Endothelial cell (in vitro differentiated cells): Measurements from ENCODE around the gene MED27. TPM values are rescaled to one million over a fixed set of nuclear protein-coding genes. Genes with fewer than 3 reads are reported as not detected.

Experiments
- DNase-seq: peaks from one replicate; pipeline ENCODE4 v3.0.0; 2021; ENCODE audit warnings: low spot score
- H3K27ac Mint-ChIP-seq: one replicate; pipeline ENCODE4 v1.8.0; 2021; ENCODE audit warnings: mixed read lengths, inconsistent platforms; ENCODE audit not compliant: unreplicated experiment
- H3K27me3 Mint-ChIP-seq: one replicate; pipeline ENCODE4 v1.8.0; 2021; ENCODE audit warnings: mild to moderate bottlenecking, moderate library complexity, mixed read lengths, inconsistent platforms; ENCODE audit not compliant: unreplicated experiment
- H3K36me3 Mint-ChIP-seq: one replicate; pipeline ENCODE4 v1.8.0; 2021; ENCODE audit warnings: mild to moderate bottlenecking, low read depth, mixed read lengths, inconsistent platforms; ENCODE audit not compliant: unreplicated experiment
- H3K4me1 Mint-ChIP-seq: one replicate; pipeline ENCODE4 v1.8.0; 2021; ENCODE audit warnings: mild to moderate bottlenecking, mixed read lengths, inconsistent platforms; ENCODE audit not compliant: unreplicated experiment
- H3K4me3 Mint-ChIP-seq: one replicate; pipeline ENCODE4 v1.8.0; 2021; ENCODE audit warnings: mild to moderate bottlenecking, mixed read lengths, inconsistent platforms; ENCODE audit not compliant: unreplicated experiment
- H3K9me3 Mint-ChIP-seq: one replicate; pipeline ENCODE4 v1.8.0; 2021; ENCODE audit warnings: mixed read lengths, inconsistent platforms; ENCODE audit not compliant: unreplicated experiment
- total RNA-seq: library from RNA; stranded (reverse); fragmentation: NEBNext Ultra II Directional; extraction: Animal tissue kit (Norgen Biotek cat#: 25700); gene quantifications from one replicate; pipeline ENCODE4 v1.2.1, GENCODE V29; 2021; ENCODE audit not compliant: unreplicated experiment
- TF ChIP-seq, protein P1 (sequence below): fragments of 200-600 bp; sonication (generic); IDR thresholded peaks from one replicate; pipeline ENCODE4 v1.5.0; 2021; ENCODE audit warnings: antibody characterized with exemption; ENCODE audit not compliant: unreplicated experiment

The MED27 gene
- total RNA-seq, 1 donor from 2014 or later = 24.0 TPM

DNA sequence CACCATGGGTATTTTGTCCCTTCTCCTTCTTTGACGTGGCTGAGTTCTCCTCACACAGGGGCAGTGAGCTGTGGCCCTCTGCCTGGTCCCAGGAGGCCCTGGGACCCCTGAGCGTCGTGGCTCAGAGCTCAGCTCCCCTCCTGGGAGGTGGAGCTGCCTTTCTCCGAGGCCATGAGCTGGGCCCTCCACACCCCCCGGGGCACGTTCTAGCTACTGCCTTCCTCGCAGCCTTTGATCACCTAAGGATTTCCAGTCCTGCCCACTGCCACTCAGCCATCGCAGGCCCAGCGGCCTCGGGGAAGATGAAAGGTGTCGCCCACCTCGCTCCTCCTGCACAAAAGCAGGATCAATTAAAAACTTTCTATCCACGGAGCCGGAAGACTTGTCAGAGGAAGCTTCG is 244.9 kb downstream of the MED27 start:
- no peak overlapping the region for H3K4me3 Mint-ChIP-seq
- TF ChIP-seq, protein P1, sequence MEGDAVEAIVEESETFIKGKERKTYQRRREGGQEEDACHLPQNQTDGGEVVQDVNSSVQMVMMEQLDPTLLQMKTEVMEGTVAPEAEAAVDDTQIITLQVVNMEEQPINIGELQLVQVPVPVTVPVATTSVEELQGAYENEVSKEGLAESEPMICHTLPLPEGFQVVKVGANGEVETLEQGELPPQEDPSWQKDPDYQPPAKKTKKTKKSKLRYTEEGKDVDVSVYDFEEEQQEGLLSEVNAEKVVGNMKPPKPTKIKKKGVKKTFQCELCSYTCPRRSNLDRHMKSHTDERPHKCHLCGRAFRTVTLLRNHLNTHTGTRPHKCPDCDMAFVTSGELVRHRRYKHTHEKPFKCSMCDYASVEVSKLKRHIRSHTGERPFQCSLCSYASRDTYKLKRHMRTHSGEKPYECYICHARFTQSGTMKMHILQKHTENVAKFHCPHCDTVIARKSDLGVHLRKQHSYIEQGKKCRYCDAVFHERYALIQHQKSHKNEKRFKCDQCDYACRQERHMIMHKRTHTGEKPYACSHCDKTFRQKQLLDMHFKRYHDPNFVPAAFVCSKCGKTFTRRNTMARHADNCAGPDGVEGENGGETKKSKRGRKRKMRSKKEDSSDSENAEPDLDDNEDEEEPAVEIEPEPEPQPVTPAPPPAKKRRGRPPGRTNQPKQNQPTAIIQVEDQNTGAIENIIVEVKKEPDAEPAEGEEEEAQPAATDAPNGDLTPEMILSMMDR = no peak
- no peak overlapping the region for H3K27ac Mint-ChIP-seq
- H3K9me3 Mint-ChIP-seq = no peaks in the 10 kb centered on the region
- H3K36me3 Mint-ChIP-seq = no peaks in the 10 kb centered on the region
- DNase-seq = no peak
- H3K4me1 Mint-ChIP-seq = peaks cover 8% of the 10 kb centered on the region
- H3K27me3 Mint-ChIP-seq = peaks cover 3% of the 10 kb centered on the region

- Mint-ChIP-seq H3K9me3 (no peaks in the 10 kb centered on the region), H3K36me3 (no peaks in the 10 kb centered on the region), H3K27ac (no peak overlapping the region), H3K4me3 (no peak overlapping the region), H3K27me3 (peaks cover 3% of the 10 kb centered on the region), H3K4me1 (peaks cover 8% of the 10 kb centered on the region)
- DNase-seq = no peak
- TF ChIP-seq, protein P1 = no peak
Observed at GRCh38 chr9:131833906-131834305, 245.8 kb downstream of the MED27 start.

DNA sequence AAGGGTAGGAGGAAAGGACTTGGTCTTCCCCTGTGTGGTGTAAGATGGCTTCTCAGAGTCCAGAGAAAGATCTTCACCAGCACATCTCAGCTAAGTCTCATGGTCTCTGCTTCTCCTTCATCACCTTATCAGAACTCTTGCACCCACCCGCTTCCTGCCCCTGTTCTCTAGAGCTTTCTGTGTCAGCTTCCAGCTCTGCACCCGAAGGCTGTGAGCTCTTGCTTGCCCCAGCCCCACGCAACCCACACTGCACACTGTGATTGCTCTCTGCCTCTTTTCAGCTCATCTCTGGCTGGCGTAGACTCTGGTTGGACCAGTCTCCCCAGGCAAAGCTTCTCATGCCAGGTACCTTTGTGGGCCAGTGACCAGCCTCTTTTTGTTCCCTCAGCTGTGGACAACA is 246.6 kb downstream of the MED27 start:
- Mint-ChIP-seq H3K4me3 (no peak overlapping the region), H3K9me3 (no peaks in the 10 kb centered on the region), H3K4me1 (peaks cover 8% of the 10 kb centered on the region), H3K27me3 (peaks cover 2% of the 10 kb centered on the region), H3K36me3 (no peaks in the 10 kb centered on the region), H3K27ac (no peak overlapping the region)
- TF ChIP-seq, protein P1 = no peak
- DNase-seq = no peak

DNA sequence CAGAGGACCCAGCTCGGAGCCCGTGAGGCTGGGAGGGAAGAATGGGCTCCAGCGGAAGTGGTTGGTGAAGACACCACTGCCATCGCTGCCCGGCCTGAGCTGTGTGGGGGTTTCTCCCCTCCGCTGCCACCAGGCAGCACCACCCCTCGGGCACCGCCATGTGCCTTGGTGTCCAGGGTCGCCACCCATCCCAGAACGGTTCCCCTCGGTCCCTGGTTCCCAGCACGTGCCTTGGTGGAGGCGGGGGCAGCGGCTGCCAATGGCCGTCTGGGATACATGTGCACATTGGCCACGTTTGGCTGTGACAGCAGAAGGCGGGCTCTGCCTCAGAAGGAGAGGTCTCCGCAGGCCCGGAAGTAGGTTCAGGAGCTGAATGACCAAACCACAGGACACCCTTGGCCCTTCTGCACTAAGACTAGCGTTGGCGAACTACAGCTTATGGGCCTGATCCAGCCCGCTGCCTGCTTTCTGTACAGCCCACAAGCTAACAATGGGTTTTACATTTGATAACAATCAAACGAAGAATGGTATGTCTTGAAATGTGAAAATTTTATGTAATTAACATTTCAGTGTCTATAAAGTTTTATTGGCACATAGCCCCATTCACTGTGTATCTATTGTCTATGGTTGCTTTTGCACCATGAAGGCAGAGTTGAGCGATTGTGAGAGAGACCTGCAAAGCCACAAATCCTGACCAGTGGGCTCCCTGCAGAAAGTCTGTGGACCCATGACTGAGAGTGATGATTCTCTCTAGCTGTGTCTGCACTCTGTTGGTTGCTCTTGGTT is 248.1 kb downstream of the MED27 start:
- DNase-seq = no peak
- TF ChIP-seq, protein P1 = no peak
- H3K27ac Mint-ChIP-seq = no peak overlapping the region
- no peaks in the 10 kb centered on the region for H3K36me3 Mint-ChIP-seq
- peaks cover 8% of the 10 kb centered on the region for H3K4me1 Mint-ChIP-seq
- H3K4me3 Mint-ChIP-seq = no peak overlapping the region
- no peaks in the 10 kb centered on the region for H3K9me3 Mint-ChIP-seq
- H3K27me3 Mint-ChIP-seq = peaks cover 3% of the 10 kb centered on the region

GRCh38 chr9:131827821-131828369 is 251.8 kb downstream of the MED27 start:
- DNase-seq = no peak
- no peaks in the 10 kb centered on the region for H3K4me1 Mint-ChIP-seq
- TF ChIP-seq, protein P1 = no peak

More at GRCh38 chr9:131827821-131828369, 251.8 kb downstream of the MED27 start:
- Mint-ChIP-seq H3K27me3 (peaks cover 3% of the 10 kb centered on the region), H3K9me3 (no peaks in the 10 kb centered on the region), H3K4me3 (no peak overlapping the region), H3K36me3 (peaks cover 3% of the 10 kb centered on the region), H3K27ac (no peak overlapping the region)
